Measurements from ENCODE around the gene SIDT1.

DNA sequence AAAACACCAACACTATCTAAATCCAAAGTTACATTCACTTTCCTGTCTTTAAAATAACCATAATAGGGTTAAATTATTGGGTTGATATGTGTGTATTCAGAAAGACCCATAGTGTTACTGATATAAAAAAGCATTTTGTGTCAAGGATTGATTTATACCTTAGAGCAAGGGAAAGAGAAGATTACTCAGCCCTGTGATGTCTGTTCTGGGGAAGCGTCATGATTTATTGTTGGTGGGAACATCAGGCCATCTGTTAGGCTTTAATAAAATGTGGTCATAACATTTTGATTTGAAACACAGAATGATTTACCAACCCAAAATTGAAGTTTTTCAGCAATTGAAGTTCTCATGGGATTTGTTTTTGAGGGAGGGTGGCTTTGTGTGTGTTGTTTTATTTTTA is 33.2 kb downstream of the SIDT1 start:
- no peak for TF ChIP-seq CTCF (IDR thresholded peaks at IDR 0.05)
- no peak for TF ChIP-seq POLR2AphosphoS5 (IDR thresholded peaks at IDR 0.05; ENCODE audit: low read depth, low read length)
- TF ChIP-seq REST (IDR thresholded peaks at IDR 0.05; ENCODE audit: insufficient read depth in 1 of 2, low read depth in 2 of 2, low read length in 1 of 2), result no peak
- TF ChIP-seq TCF7L2 (IDR thresholded peaks at IDR 0.05; ENCODE audit: low read depth, low read length), result no peak
